SK-N-SH (cell line): ENCODE measurements around the gene OSBP2. TPM values are rescaled to one million over a fixed set of nuclear protein-coding genes. Genes with fewer than 3 reads are reported as not detected.
A peak's percentile ranks its signal among the peaks of the same experiment; 100 is the strongest.

Experiments
- CTCF ChIA-PET: fragments of 300-600, 350-600 bp; formaldehyde crosslinking; extraction: SDS; loops from one replicate; lab custom pipeline; 2021; lab: Yijun Ruan, JAX
- POLR2A ChIA-PET: fragments of 350-600 bp; sonication (Branson Sonifier 250); formaldehyde crosslinking; extraction: SDS; loops from one replicate; lab custom pipeline; 2020; ENCODE audit warnings: antibody characterized with exemption, inconsistent platforms; lab: Yijun Ruan, JAX
- DNase-seq: peaks from one replicate; pipeline ENCODE4 v3.0.0; 2012
- H2AFZ ChIP-seq: fragments of 200-600 bp; sonication (generic); 2 replicates; pipeline ENCODE4 v1.8.1; 2016; ENCODE audit warnings: antibody characterized with exemption, mild to moderate bottlenecking, low read depth
- H3F3A ChIP-seq: fragments of 200-600 bp; sonication (generic); replicated peaks from 2 replicates; pipeline ENCODE3; 2016; ENCODE audit warnings: antibody characterized with exemption, mild to moderate bottlenecking; ENCODE audit not compliant: insufficient read depth
- H3K27ac ChIP-seq, 2 experiments: fragments of 200-500 bp in 1 of 2; fragments of 200-600 bp in 1 of 2; sonication (Bioruptor generic) in 1 of 2; sonication (generic), shearing (Covaris generic) in 1 of 2; 2 replicates each; pipeline versions ENCODE4 v1.5.1 to v1.6.1; 2014 to 2016; ENCODE audit warnings: low read depth in 2 of 2, inconsistent platforms in 1 of 2, low read length in 1 of 2, mild to moderate bottlenecking in 1 of 2, mixed read lengths in 1 of 2
- H3K27me3 ChIP-seq: fragments of 200-600 bp; sonication (generic), shearing (Covaris generic); 2 replicates; pipeline ENCODE4 v1.6.1; 2016; ENCODE audit warnings: mixed run types; ENCODE audit not compliant: insufficient read depth
- H3K36me3 ChIP-seq, 2 experiments: fragments of 200-500 bp in 1 of 2; fragments of 200-600 bp in 1 of 2; sonication (Bioruptor generic) in 1 of 2; sonication (generic) in 1 of 2; replicated peaks in 1 of 2; 2 replicates each; pipeline versions ENCODE3 to v1.5.1; 2014 to 2016; ENCODE audit warnings: low read length in 1 of 2, mild to moderate bottlenecking in 1 of 2; ENCODE audit not compliant: insufficient read depth in 2 of 2, control insufficient read depth in 1 of 2
- H3K4me1 ChIP-seq, 2 experiments: fragments of 200-500 bp in 1 of 2; fragments of 200-600 bp in 1 of 2; sonication (Bioruptor generic) in 1 of 2; sonication (generic), shearing (Covaris generic) in 1 of 2; 2 replicates each; pipeline versions ENCODE4 v1.5.1 to v1.6.1; 2014 to 2016; ENCODE audit warnings: low read depth in 1 of 2, low read length in 1 of 2, mixed run types in 1 of 2; ENCODE audit not compliant: insufficient read depth in 2 of 2, control insufficient read depth in 1 of 2
- H3K4me2 ChIP-seq: fragments of 200-600 bp; sonication (generic), shearing (Covaris generic); 2 replicates; pipeline ENCODE4 v1.6.1; 2017; ENCODE audit warnings: mixed run types
- H3K4me3 ChIP-seq, 2 experiments: fragments of 200-500 bp in 1 of 2; fragments of 200-600 bp in 1 of 2; sonication (Bioruptor generic) in 1 of 2; sonication (generic), shearing (Covaris generic) in 1 of 2; 2 replicates each; pipeline versions ENCODE4 v1.5.1 to v1.8.1; 2014 to 2016; ENCODE audit warnings: low read depth in 2 of 2, inconsistent platforms in 1 of 2, low read length in 1 of 2, mild to moderate bottlenecking in 1 of 2, mixed read lengths in 1 of 2, moderate library complexity in 1 of 2
- H3K79me2 ChIP-seq: fragments of 200-600 bp; sonication (generic); 2 replicates; pipeline ENCODE4 v1.8.1; 2017; ENCODE audit warnings: mild to moderate bottlenecking; ENCODE audit not compliant: insufficient read depth
- H3K9ac ChIP-seq: fragments of 200-600 bp; sonication (generic); 2 replicates; pipeline ENCODE4 v1.6.1; 2017; ENCODE audit warnings: mixed run types
- H3K9me2 ChIP-seq: fragments of 200-600 bp; sonication (generic); 2 replicates; pipeline ENCODE4 v1.6.1; 2017; ENCODE audit warnings: mixed run types
- H3K9me3 ChIP-seq: fragments of 200-600 bp; sonication (generic); 2 replicates; pipeline ENCODE4 v1.6.1; 2017; ENCODE audit warnings: mixed run types, mild to moderate bottlenecking, moderate library complexity
- H4K20me1 ChIP-seq: fragments of 200-600 bp; sonication (generic); 2 replicates; pipeline ENCODE4 v1.6.1; 2017; ENCODE audit warnings: mild to moderate bottlenecking, mixed run types; ENCODE audit not compliant: insufficient read depth
- CHD2 ChIP-seq: fragments of 150-350 bp; IDR thresholded peaks from 2 replicates; pipeline ENCODE4 v1.6.1; 2018; ENCODE audit warnings: low read length; ENCODE audit not compliant: partially characterized antibody
- CTCF ChIP-seq: fragments of 200-600 bp; sonication (generic); IDR thresholded peaks from 2 replicates; pipeline ENCODE4 v1.6.1; 2017; ENCODE audit warnings: antibody characterized with exemption, mild to moderate bottlenecking, moderate library complexity
- EP300 ChIP-seq, 2 experiments: IDR thresholded peaks; 2 replicates each; pipeline versions ENCODE4 v1.4.0 to v1.6.1; 2012; ENCODE audit warnings: borderline replicate concordance in 1 of 2, low read depth in 1 of 2, low read length in 1 of 2
- FOSL2 ChIP-seq: IDR thresholded peaks from 2 replicates; pipeline ENCODE4 v1.4.0; 2012; ENCODE audit warnings: low read depth, mild to moderate bottlenecking, moderate library complexity, borderline replicate concordance
- FOXJ3 ChIP-seq: sonication (generic); formaldehyde crosslinking; IDR thresholded peaks from 2 replicates; pipeline ENCODE4 v1.5.1; 2020; ENCODE audit warnings: mild to moderate bottlenecking, missing genetic modification reagents
- FOXM1 ChIP-seq: IDR thresholded peaks from 2 replicates; pipeline ENCODE4 v1.4.0; 2012; ENCODE audit warnings: low read depth, mild to moderate bottlenecking
- GABPA ChIP-seq: IDR thresholded peaks from 2 replicates; pipeline ENCODE4 v1.4.0; 2012; ENCODE audit warnings: low read depth, mild to moderate bottlenecking
- GATA2 ChIP-seq: sonication (generic); formaldehyde crosslinking; IDR thresholded peaks from 2 replicates; pipeline ENCODE4 v1.5.0; 2020; ENCODE audit warnings: mild to moderate bottlenecking, missing genetic modification reagents
- JUND ChIP-seq: IDR thresholded peaks from 2 replicates; pipeline ENCODE4 v1.4.0; 2012
- MAX ChIP-seq: IDR thresholded peaks from 2 replicates; pipeline ENCODE4 v1.4.0; 2012; ENCODE audit warnings: low read depth
- MEF2A ChIP-seq: IDR thresholded peaks from 2 replicates; pipeline ENCODE4 v1.4.0; 2012; ENCODE audit warnings: low read depth, borderline replicate concordance
- MXI1 ChIP-seq: IDR thresholded peaks from 2 replicates; pipeline ENCODE4 v1.6.1; 2012; ENCODE audit warnings: mild to moderate bottlenecking, low read depth, low read length, improper control_type of control experiment
- NFIC ChIP-seq: IDR thresholded peaks from 2 replicates; pipeline ENCODE4 v1.4.0; 2012; ENCODE audit warnings: borderline replicate concordance
- NRF1 ChIP-seq: IDR thresholded peaks from 2 replicates; pipeline ENCODE4 v1.6.1; 2012; ENCODE audit warnings: low read depth, mild to moderate bottlenecking, low read length
- PBX3 ChIP-seq: IDR thresholded peaks from 2 replicates; pipeline ENCODE4; 2012
- RAD21 ChIP-seq: IDR thresholded peaks from 2 replicates; pipeline ENCODE4 v1.6.1; 2012; ENCODE audit warnings: mild to moderate bottlenecking, low read length
- RXRA ChIP-seq: IDR thresholded peaks from 2 replicates; pipeline ENCODE4 v1.4.0; 2012; ENCODE audit warnings: low read depth, mild to moderate bottlenecking, borderline replicate concordance
- SMC3 ChIP-seq: IDR thresholded peaks from 2 replicates; pipeline ENCODE4 v1.6.1; 2012; ENCODE audit warnings: low read depth, low read length, improper control_type of control experiment
- TAF1 ChIP-seq: IDR thresholded peaks from 2 replicates; pipeline ENCODE4 v1.6.1; 2012; ENCODE audit warnings: low read depth, mild to moderate bottlenecking, low read length, moderate library complexity, borderline replicate concordance
- TCF12 ChIP-seq: IDR thresholded peaks from 2 replicates; pipeline ENCODE4 v1.4.0; 2012
- TEAD4 ChIP-seq: IDR thresholded peaks from 2 replicates; pipeline ENCODE4 v1.4.0; 2012; ENCODE audit warnings: mild to moderate bottlenecking, borderline replicate concordance; ENCODE audit not compliant: insufficient read depth
- USF1 ChIP-seq: IDR thresholded peaks from 2 replicates; pipeline ENCODE4 v1.4.0; 2012; ENCODE audit warnings: low read depth, borderline replicate concordance
- USF2 ChIP-seq: fragments of 150-350 bp; IDR thresholded peaks from 2 replicates; pipeline ENCODE4 v1.6.1; 2017; ENCODE audit warnings: antibody characterized with exemption, low read length, low read depth, borderline replicate concordance
- YY1 ChIP-seq: IDR thresholded peaks from 2 replicates; pipeline ENCODE4 v1.4.0; 2012; ENCODE audit warnings: low read depth, mild to moderate bottlenecking
- ZBTB33 ChIP-seq: IDR thresholded peaks from 2 replicates; pipeline ENCODE4 v1.4.0; 2012; ENCODE audit warnings: low read depth, borderline replicate concordance
- WGBS: methylation state at CpG from one replicate; pipeline ENCODE4 v1.1.6; 2017; ENCODE audit warnings: low lambda C conversion rate; 5-methylcytosine and 5-hydroxymethylcytosine counted together
- polyA plus RNA-seq, 3 experiments: library from polyadenylated mRNA; depleted of rRNA; stranded (reverse); fragments of >200 nt; gene quantifications; 2 replicates each; pipeline ENCODE4 v1.2.3, GENCODE V29; 2012

The OSBP2 gene
- polyA plus RNA-seq, 1 of the 3 experiments (the other 2 are of a cell fraction): 3.1 TPM

GRCh38 chr22:30919973-30920372 is 225.3 kb downstream of the OSBP2 start (continued):
- no peak for TF ChIP-seq USF1
- no peak for TF ChIP-seq MAX
- TF ChIP-seq, all 33 proteins: peak for 0

- H4K20me1 ChIP-seq: no peaks in the 10 kb centered on the region
- TF ChIP-seq TCF12: no peak
- TF ChIP-seq EP300 (IDR thresholded peaks at IDR 0.05; ENCODE audit: borderline replicate concordance in 1 of 2, low read depth in 1 of 2, low read length in 1 of 2): no peak
- TF ChIP-seq MAX: no peak
- no peak for TF ChIP-seq TAF1
- TF ChIP-seq MEF2A: no peak
- peak; percentile 89 for TF ChIP-seq RAD21
- TF ChIP-seq CHD2: no peak
- no peak for TF ChIP-seq USF1
- no peak for TF ChIP-seq TEAD4
- TF ChIP-seq GATA2 (CRISPR knock-in tag): no peak
- TF ChIP-seq YY1: no peak
- TF ChIP-seq SMC3: peak; percentile 95
- no peak for TF ChIP-seq MXI1
- no peak for TF ChIP-seq ZBTB33
- TF ChIP-seq FOSL2: no peak
- no peak for TF ChIP-seq NFIC
- peak; percentile 96 for TF ChIP-seq CTCF
- no peak for TF ChIP-seq GABPA
- no peak for TF ChIP-seq NRF1
- TF ChIP-seq FOXM1: no peak
- no peak for TF ChIP-seq USF2
- no peak for TF ChIP-seq PBX3
- TF ChIP-seq FOXJ3 (CRISPR knock-in tag): no peak
- TF ChIP-seq JUND: no peak
- no peak for TF ChIP-seq RXRA
- H3K4me3 ChIP-seq: peak overlapping the region in 1 of 2 experiments; percentile 23; a peak in 1 of 4 replicates
- H3K4me2 ChIP-seq: no peak overlapping the region
- H3K9me2 ChIP-seq: no peaks in the 10 kb centered on the region
- no peaks in the 10 kb centered on the region for H3K27me3 ChIP-seq
- ChIA-PET CTCF (interaction anchor here (0.6 to 8.7 kb wide), 53 partner anchors 11 to 475 kb away, joined by 3 to 170 read pairs (median 4); partner anchors contain the start of gene SLC35E4), POLR2A (no interaction called here)
- H3K4me1 ChIP-seq: peaks cover 0 to 10% of the 10 kb centered on the region in 2 experiments; a peak in 1 of 4 replicates
- no peaks in the 10 kb centered on the region; the same call in 1 of the 2 replicates for H3K9me3 ChIP-seq
- H3K79me2 ChIP-seq: no peaks in the 10 kb centered on the region
- peak; percentile 84 for DNase-seq
- peak overlapping the region; percentile 38; the same call in 1 of the 2 replicates for H2AFZ ChIP-seq
- H3K27ac ChIP-seq: no peak overlapping the region
- 2% methylated on average over 9 of the region's 9 CpGs for WGBS
- no peak overlapping the region for H3K9ac ChIP-seq
- H3F3A ChIP-seq: no peaks in the 10 kb centered on the region
- H3K36me3 ChIP-seq: peaks cover 0 to 2% of the 10 kb centered on the region in 2 experiments
Observed at GRCh38 chr22:30920407-30920806, 225.7 kb downstream of the OSBP2 start.
